GM06990 (cell line): ENCODE measurements around the gene CREBL2.
A peak's percentile ranks its signal among the peaks of the same experiment; 100 is the strongest.
"Not testable (repeated sequence)": the region's sequence is repeated elsewhere in the genome, so short reads cannot be mapped to it uniquely, and the experiment has no call there.

Experiments used
- DNase-seq: peaks from one replicate; pipeline ENCODE4 v3.0.0-alpha.2; 2011; ENCODE audit not compliant: insufficient read length; ENCODE audit errors: extremely low read depth
- H3K27me3 ChIP-seq: replicated peaks from 2 replicates; pipeline ENCODE4 v1.6.0; 2011; ENCODE audit warnings: low read length; ENCODE audit not compliant: control insufficient read depth, insufficient read depth
- H3K36me3 ChIP-seq: 2 replicates; pipeline ENCODE4 v1.5.1; 2011; ENCODE audit warnings: low read length; ENCODE audit not compliant: control insufficient read depth, insufficient read depth
- H3K4me3 ChIP-seq: replicated peaks from 2 replicates; pipeline ENCODE4 v1.5.1; 2011; ENCODE audit warnings: low read depth, mild to moderate bottlenecking, control low read depth, low read length
- TF ChIP-seq, protein P1 (sequence below): IDR thresholded peaks from 2 replicates; pipeline ENCODE4 v1.5.1; 2011; ENCODE audit warnings: low read length, control low read depth, mild to moderate bottlenecking, inconsistent platforms; ENCODE audit not compliant: insufficient read depth, poor library complexity, severe bottlenecking

CREBL2 gene

GRCh38 chr12:12641650-12642049 lies 30.0 kb downstream of the CREBL2 start:
- TF ChIP-seq, protein P1, sequence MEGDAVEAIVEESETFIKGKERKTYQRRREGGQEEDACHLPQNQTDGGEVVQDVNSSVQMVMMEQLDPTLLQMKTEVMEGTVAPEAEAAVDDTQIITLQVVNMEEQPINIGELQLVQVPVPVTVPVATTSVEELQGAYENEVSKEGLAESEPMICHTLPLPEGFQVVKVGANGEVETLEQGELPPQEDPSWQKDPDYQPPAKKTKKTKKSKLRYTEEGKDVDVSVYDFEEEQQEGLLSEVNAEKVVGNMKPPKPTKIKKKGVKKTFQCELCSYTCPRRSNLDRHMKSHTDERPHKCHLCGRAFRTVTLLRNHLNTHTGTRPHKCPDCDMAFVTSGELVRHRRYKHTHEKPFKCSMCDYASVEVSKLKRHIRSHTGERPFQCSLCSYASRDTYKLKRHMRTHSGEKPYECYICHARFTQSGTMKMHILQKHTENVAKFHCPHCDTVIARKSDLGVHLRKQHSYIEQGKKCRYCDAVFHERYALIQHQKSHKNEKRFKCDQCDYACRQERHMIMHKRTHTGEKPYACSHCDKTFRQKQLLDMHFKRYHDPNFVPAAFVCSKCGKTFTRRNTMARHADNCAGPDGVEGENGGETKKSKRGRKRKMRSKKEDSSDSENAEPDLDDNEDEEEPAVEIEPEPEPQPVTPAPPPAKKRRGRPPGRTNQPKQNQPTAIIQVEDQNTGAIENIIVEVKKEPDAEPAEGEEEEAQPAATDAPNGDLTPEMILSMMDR, result no peak
- Histone ChIP-seq H3K36me3 (peaks cover 4% of the 10 kb centered on the region), H3K4me3 (no peak overlapping the region), H3K27me3 (no peaks in the 10 kb centered on the region)
- no peak for DNase-seq

GRCh38 chr12:12642916-12643315 lies 31.2 kb downstream of the CREBL2 start:
- DNase-seq, result no peak
- Histone ChIP-seq H3K36me3 (peaks cover 2% of the 10 kb centered on the region), H3K27me3 (no peaks in the 10 kb centered on the region), H3K4me3 (no peak overlapping the region)
- TF ChIP-seq, protein P1, result no peak

DNA sequence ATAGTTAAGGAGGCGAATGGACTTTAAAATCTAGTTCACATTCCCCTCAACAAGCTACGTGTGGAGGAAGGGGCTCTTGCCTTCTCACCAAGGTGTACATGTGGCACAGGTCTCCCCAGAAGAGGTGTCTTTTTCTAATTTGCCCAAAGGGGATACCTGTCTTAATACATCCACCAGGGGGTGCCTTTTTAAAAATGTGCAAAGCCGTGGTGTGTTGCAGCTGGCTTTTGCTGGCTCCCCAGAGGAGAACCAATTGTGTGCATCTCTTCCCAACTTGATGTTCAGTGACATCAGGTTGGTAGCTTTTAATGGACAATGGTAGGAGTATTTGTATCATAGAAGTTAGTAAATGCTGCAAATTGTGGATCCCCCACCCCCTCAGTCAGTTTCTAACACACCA lies 33.8 kb downstream of the CREBL2 start:
- H3K36me3 ChIP-seq, result no peaks in the 10 kb centered on the region

DNA sequence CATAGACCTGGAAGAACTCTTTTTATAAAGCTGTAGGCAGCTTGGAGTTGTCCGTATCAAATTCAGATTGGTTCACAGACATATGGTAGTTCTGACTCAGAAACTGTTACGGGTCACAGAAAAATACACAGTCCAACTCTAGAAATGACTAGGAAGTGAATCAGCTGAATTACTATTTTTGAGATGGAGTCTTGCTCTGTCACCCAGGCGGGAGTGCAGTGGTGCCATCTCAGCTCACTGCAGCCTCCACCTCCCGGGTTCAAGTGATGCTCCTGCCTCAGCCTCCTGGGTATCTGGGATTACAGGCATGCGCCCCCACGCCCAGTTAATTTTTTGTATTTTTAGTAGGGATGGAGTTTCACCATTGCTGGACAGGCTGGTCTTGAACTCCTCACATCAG lies 34.3 kb downstream of the CREBL2 start:
- peak; percentile 75 for DNase-seq
- not testable (repeated sequence) for H3K36me3 ChIP-seq
- H3K4me3 ChIP-seq, result 0 out of 2 replicates have a peak overlapping the region, but pooled peaks have one; percentile 23

More for the DNA sequence above, 33.8 kb downstream of the CREBL2 start:
- H3K27me3 ChIP-seq, result no peaks in the 10 kb centered on the region
- peak; percentile 46 for DNase-seq
- TF ChIP-seq, protein P1, result peak; percentile 68
- 0 out of 2 replicates have a peak overlapping the region, but pooled peaks have one; percentile 23 for H3K4me3 ChIP-seq

GRCh38 chr12:12646483-12647072 lies 34.9 kb downstream of the CREBL2 start:
- Histone ChIP-seq H3K36me3 (no peaks in the 10 kb centered on the region), H3K27me3 (no peaks in the 10 kb centered on the region), H3K4me3 (no peak overlapping the region)
- DNase-seq, result peak; percentile 35
- TF ChIP-seq, protein P1, result no peak

More for the DNA sequence above, 34.3 kb downstream of the CREBL2 start:
- H3K27me3 ChIP-seq, result not testable (repeated sequence)

GRCh38 chr12:12648284-12648683 lies 36.6 kb downstream of the CREBL2 start:
- DNase-seq, result no peak
- TF ChIP-seq, protein P1, result no peak
- Histone ChIP-seq H3K36me3 (no peaks in the 10 kb centered on the region), H3K27me3 (no peaks in the 10 kb centered on the region), H3K4me3 (no peak overlapping the region)
